Neural crest cell (in vitro differentiated cells): ENCODE results near the gene SMTNL2. TPM values are rescaled to one million over a fixed set of nuclear protein-coding genes. Genes with fewer than 3 reads are reported as not detected.
"Not testable (repeated sequence)": the region's sequence is repeated elsewhere in the genome, so short reads cannot be mapped to it uniquely, and the experiment has no call there.

Experiments
- DNase-seq: peaks from one replicate; pipeline ENCODE4 v3.0.0; 2021; ENCODE audit warnings: low read depth, mixed read lengths, low spot score
- H3K27ac Mint-ChIP-seq: one replicate; pipeline ENCODE4 v1.8.0; 2021; ENCODE audit warnings: mild to moderate bottlenecking, mixed read lengths; ENCODE audit not compliant: unreplicated experiment
- H3K27me3 Mint-ChIP-seq: 2 replicates; pipeline ENCODE4 v1.8.0; 2021; ENCODE audit warnings: low read depth, mild to moderate bottlenecking, mixed read lengths
- H3K36me3 Mint-ChIP-seq: 2 replicates; pipeline ENCODE4 v1.8.0; 2021; ENCODE audit warnings: low read depth, mild to moderate bottlenecking, mixed read lengths
- H3K4me1 Mint-ChIP-seq: 2 replicates; pipeline ENCODE4 v1.8.0; 2021; ENCODE audit warnings: mixed read lengths
- H3K4me3 Mint-ChIP-seq: one replicate; pipeline ENCODE4 v1.8.0; 2021; ENCODE audit warnings: mild to moderate bottlenecking, mixed read lengths
- H3K9me3 Mint-ChIP-seq: 2 replicates; pipeline ENCODE4 v1.8.0; 2021; ENCODE audit warnings: mixed read lengths
- CTCF ChIP-seq: fragments of 200-600 bp; sonication (generic); conservative IDR thresholded peaks from 2 replicates; pipeline ENCODE4 v1.5.0; 2021; ENCODE audit warnings: antibody characterized with exemption, mild to moderate bottlenecking
- total RNA-seq: library from RNA; stranded (reverse); gene quantifications from 2 replicates; pipeline ENCODE4 v1.2.1, GENCODE V29; 2021

Gene SMTNL2
- total RNA-seq, 1 donor from 2014 or later: 1.1 TPM

GRCh38 chr17:4599505-4600281 lies 15.4 kb downstream of the SMTNL2 start:
- no peak overlapping the region for H3K27ac Mint-ChIP-seq
- peaks cover 34% of the 10 kb centered on the region for H3K4me1 Mint-ChIP-seq

GRCh38 chr17:4600563-4600962 lies 16.2 kb downstream of the SMTNL2 start:
- no peak for TF ChIP-seq CTCF
- DNase-seq: no peak
- H3K4me3 Mint-ChIP-seq: no peak overlapping the region
- H3K36me3 Mint-ChIP-seq: no peaks in the 10 kb centered on the region
- H3K4me1 Mint-ChIP-seq: peaks cover 29% of the 10 kb centered on the region
- no peaks in the 10 kb centered on the region for H3K9me3 Mint-ChIP-seq
- H3K27ac Mint-ChIP-seq: no peak overlapping the region
- peaks cover 5% of the 10 kb centered on the region for H3K27me3 Mint-ChIP-seq

More at GRCh38 chr17:4599505-4600281, 15.4 kb downstream of the SMTNL2 start:
- H3K4me3 Mint-ChIP-seq: no peak overlapping the region
- no peaks in the 10 kb centered on the region for H3K9me3 Mint-ChIP-seq
- H3K27me3 Mint-ChIP-seq: peaks cover 5% of the 10 kb centered on the region
- no peaks in the 10 kb centered on the region for H3K36me3 Mint-ChIP-seq
- no peak for DNase-seq
- TF ChIP-seq CTCF: no peak

DNA sequence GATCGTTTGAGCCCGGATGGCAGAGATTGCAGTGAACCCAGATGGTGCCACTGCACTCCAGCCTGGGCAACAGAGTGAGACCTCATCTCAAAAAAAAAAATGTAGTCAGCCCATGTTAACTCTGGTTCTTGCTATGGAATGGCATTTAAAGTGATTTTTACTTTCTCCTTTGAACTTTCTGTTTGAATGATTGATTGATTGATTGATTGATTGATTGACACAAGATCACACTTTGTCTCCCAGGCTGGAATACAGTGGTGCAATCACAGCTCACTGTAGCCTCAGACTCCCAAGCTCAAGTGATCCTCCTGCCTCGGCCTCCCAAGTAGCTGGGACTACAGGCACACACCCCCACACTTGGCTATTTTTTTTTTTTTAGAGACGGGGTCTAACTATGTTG lies 17.0 kb downstream of the SMTNL2 start:
- H3K4me3 Mint-ChIP-seq: no peak overlapping the region
- H3K27ac Mint-ChIP-seq: no peak overlapping the region
- H3K9me3 Mint-ChIP-seq: no peaks in the 10 kb centered on the region
- H3K36me3 Mint-ChIP-seq: no peaks in the 10 kb centered on the region
- TF ChIP-seq CTCF: no peak
- H3K4me1 Mint-ChIP-seq: peaks cover 29% of the 10 kb centered on the region
- DNase-seq: no peak
- peaks cover 5% of the 10 kb centered on the region for H3K27me3 Mint-ChIP-seq

DNA sequence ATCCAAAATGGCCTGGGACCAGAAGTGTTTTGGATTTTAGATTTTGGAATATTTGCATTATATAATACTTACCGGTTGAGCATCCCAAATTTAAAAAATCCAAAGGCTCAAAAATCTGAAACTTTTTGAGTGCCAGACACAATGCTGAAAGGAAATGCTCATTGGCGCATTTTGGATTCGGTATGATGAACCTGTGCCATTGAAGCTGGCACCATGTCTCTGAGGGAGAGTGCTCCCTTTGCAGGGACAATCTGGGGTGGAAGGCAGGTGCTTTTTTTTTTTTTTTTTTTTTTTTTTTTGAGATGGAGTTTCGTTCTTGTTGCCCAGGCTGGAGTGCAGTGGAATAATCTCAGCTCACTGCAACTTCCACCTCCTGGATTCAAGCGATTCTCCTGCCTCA lies 17.7 kb downstream of the SMTNL2 start:
- no peaks in the 10 kb centered on the region for H3K36me3 Mint-ChIP-seq
- H3K4me3 Mint-ChIP-seq: no peak overlapping the region
- H3K9me3 Mint-ChIP-seq: no peaks in the 10 kb centered on the region
- peaks cover 5% of the 10 kb centered on the region for H3K27me3 Mint-ChIP-seq
- H3K27ac Mint-ChIP-seq: no peak overlapping the region
- no peak for DNase-seq
- peaks cover 29% of the 10 kb centered on the region for H3K4me1 Mint-ChIP-seq
- no peak for TF ChIP-seq CTCF

DNA sequence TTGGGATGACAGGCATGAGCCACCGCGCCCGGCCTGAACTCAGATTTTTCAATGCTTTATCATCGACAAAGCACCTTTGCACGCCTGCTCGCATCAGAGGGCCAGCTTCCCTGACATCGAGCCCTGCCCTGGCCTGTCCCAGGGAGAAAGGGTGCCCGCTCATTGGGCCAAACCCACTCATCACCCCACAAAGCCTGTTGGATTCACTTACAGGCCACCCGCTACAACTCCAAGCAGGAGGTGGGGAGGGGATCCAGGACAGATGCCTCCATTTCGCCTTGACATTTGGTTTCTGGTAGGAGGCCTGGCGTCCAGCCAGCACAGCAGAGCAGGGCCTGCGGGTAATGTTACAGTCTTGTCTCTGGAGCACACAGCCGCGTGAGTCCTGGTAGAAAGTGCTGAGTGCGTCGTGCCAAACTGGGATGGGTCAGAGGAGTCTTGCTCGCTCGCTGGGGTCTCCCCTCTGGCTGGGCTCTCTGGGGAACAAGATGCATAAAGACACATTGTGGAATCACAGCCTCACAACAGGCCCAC lies 19.8 kb downstream of the SMTNL2 start:
- Mint-ChIP-seq H3K4me3 (peak overlapping the region; percentile 21), H3K9me3 (no peaks in the 10 kb centered on the region), H3K27ac (no peak overlapping the region), H3K27me3 (peaks cover 9% of the 10 kb centered on the region), H3K36me3 (no peaks in the 10 kb centered on the region), H3K4me1 (peaks cover 30% of the 10 kb centered on the region)
- no peak for DNase-seq
- no peak for TF ChIP-seq CTCF

DNA sequence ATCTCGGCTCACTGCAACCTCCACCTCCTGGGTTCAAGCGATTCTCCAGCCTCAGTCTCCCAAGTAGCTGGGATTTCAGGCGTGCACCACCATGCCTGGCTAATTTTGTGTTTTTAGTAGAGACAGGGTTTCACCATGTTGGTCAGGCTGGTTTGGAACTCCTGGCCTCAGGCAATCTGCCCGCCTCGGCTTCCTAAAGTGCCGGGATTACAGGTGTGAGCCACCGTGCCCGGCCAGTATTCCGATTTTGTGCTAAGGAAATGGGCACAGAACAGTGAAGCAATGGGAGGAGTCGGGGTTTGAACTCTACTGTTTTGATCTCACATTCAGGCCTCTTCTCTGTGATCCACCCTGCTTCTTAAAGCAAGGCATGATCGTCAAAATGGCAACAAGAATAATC lies 20.4 kb downstream of the SMTNL2 start:
- not testable (repeated sequence) for H3K36me3 Mint-ChIP-seq, H3K4me3 Mint-ChIP-seq, H3K27me3 Mint-ChIP-seq, DNase-seq, H3K9me3 Mint-ChIP-seq
- Mint-ChIP-seq H3K27ac (peak overlapping the region; percentile 71), H3K4me1 (peaks cover 24% of the 10 kb centered on the region)
